Prostate gland (tissue), 2 donors: ENCODE results near the gene MARF1.

Source experiments
- CTCF ChIP-seq, 4 experiments: fragments of 200-600 bp in 2 of 4; fragments of 450-650 bp in 2 of 4; sonication (generic) in 2 of 4; IDR thresholded peaks; 1 replicate in 3 of 4; 2 replicates in 1 of 4; pipeline ENCODE4 v1.5.1; 2016 to 2019; ENCODE audit warnings: antibody characterized with exemption in 4 of 4, mild to moderate bottlenecking in 2 of 4, moderate library complexity in 2 of 4
- POLR2A ChIP-seq: fragments of 450-650 bp; IDR thresholded peaks from one replicate; pipeline ENCODE4 v1.6.1; 2016; ENCODE audit warnings: antibody characterized with exemption, mild to moderate bottlenecking

- TF ChIP-seq POLR2A: no peak
- TF ChIP-seq CTCF (IDR thresholded peaks at IDR 0.05): no peak
Observed at GRCh38 chr16:15545544-15545943, 97.4 kb downstream of the MARF1 start.
